GM03348 (cell line): ENCODE measurements around the gene MPND.
"Not testable (repeated sequence)": the region's sequence is repeated elsewhere in the genome, so short reads cannot be mapped to it uniquely, and the experiment has no call there.

Experiments used
- DNase-seq: peaks from one replicate; pipeline ENCODE4 v3.0.0; 2012; ENCODE audit warnings: low spot score

Gene MPND

GRCh38 chr19:4349225-4349624, 5.9 kb downstream of the MPND start:
- not testable (repeated sequence) for DNase-seq

GRCh38 chr19:4350111-4350510, 6.7 kb downstream of the MPND start:
- DNase-seq = no peak

- DNase-seq = no peak
These were observed 7.4 kb downstream of the MPND start for GRCh38 chr19:4350726-4351125.

GRCh38 chr19:4352701-4353121, 9.3 kb downstream of the MPND start:
- peak; percentile 85 for DNase-seq

- DNase-seq = no peak
These were observed 10.9 kb downstream of the MPND start for GRCh38 chr19:4354282-4354681.

GRCh38 chr19:4354897-4355296, 11.5 kb downstream of the MPND start:
- DNase-seq = no peak

- no peak for DNase-seq
These were observed 13.9 kb downstream of the MPND start for GRCh38 chr19:4357095-4357797.

GRCh38 chr19:4357921-4358326, 14.6 kb downstream of the MPND start:
- DNase-seq = no peak

GRCh38 chr19:4358709-4359626, 15.6 kb downstream of the MPND start:
- no peak for DNase-seq

- no peak for DNase-seq
These were observed 16.3 kb downstream of the MPND start for GRCh38 chr19:4359627-4360000.

GRCh38 chr19:4360081-4360569, 16.8 kb downstream of the MPND start:
- DNase-seq = no peak

- no peak for DNase-seq
These were observed 17.3 kb downstream of the MPND start for GRCh38 chr19:4360641-4361151.

- no peak for DNase-seq
These were observed 18.0 kb downstream of the MPND start for GRCh38 chr19:4361152-4362046.

GRCh38 chr19:4362101-4362828, 18.9 kb downstream of the MPND start:
- DNase-seq = no peak

GRCh38 chr19:4362831-4363545, 19.6 kb downstream of the MPND start:
- DNase-seq = no peak

GRCh38 chr19:4363571-4364304, 20.4 kb downstream of the MPND start:
- DNase-seq = no peak

GRCh38 chr19:4365341-4365740, 22.0 kb downstream of the MPND start:
- DNase-seq = no peak

- no peak for DNase-seq
These were observed 22.7 kb downstream of the MPND start for GRCh38 chr19:4365791-4366665.
